Measurements from ENCODE around the gene CLEC18A. TPM values are rescaled to one million over a fixed set of nuclear protein-coding genes. Genes with fewer than 3 reads are reported as not detected.

Gene CLEC18A
- total RNA-seq, result 0.12 and 0.22 TPM in 2 replicates

GRCh38 chr16:69951017-69951671 lies at the start of gene CLEC18A:
Gene CLEC18A (plus strand): TSS chr16:69951334. CDS start chr16:69951367, 33 bp downstream.

Other genes with a start within 250 kb of the CLEC18A start
- gene NQO1, start 224.8 kb upstream of the CLEC18A start, total RNA-seq, result 401 and 604 TPM in 2 replicates
- 19.5 and 24.1 TPM in 2 replicates for gene NOB1, start 196.4 kb upstream of the CLEC18A start, total RNA-seq
- 17.0 and 20.7 TPM in 2 replicates for gene WWP2, start 189.0 kb upstream of the CLEC18A start, total RNA-seq
- gene PDPR, start 163.0 kb downstream of the CLEC18A start, total RNA-seq, result 9.4 and 18.6 TPM in 2 replicates
- 0.25 TPM in 1 of 2 replicates, not detected in the other for gene CLEC18C, start 222.5 kb downstream of the CLEC18A start, total RNA-seq